ENCODE data around the gene ME2.
"Not testable (repeated sequence)": the region's sequence is repeated elsewhere in the genome, so short reads cannot be mapped to it uniquely, and the experiment has no call there.

The ME2 gene

DNA sequence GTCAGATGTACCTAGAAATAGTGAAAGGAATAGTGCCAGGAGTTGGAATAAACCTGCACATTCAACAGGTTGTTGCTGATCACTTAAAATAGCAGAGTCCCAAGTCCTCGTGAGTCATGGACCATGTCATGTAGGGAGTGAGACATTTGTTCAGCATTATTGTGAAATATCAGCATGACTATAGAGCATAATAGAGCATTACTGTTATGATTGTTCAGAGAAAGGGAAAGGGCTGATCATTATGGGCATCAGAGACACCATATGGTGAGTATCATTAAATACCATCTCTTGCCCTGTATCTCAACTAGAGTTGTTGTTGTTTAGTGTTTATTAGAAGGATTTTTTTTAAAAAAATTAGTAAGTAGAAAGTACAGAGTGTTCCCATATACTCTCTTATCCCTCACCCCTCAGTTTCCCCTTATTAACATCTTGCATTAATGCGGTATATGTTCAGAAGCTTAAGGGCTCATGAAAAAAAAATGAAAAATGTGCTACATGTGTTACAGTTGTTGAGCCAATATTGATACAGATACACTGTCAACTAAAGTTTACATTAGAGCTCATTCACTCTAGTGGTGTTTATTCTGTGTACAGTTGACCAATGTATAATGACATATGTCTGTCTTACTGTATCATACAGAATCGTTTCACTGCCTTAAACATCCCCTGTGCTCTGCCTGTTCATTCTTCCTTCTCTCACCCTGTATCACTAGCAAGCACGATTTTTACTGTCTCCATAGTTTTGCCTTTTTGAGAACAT is 94.6 kb downstream of the ME2 start:
- no peak for DNase-seq (ENCODE audit: low read depth)

DNA sequence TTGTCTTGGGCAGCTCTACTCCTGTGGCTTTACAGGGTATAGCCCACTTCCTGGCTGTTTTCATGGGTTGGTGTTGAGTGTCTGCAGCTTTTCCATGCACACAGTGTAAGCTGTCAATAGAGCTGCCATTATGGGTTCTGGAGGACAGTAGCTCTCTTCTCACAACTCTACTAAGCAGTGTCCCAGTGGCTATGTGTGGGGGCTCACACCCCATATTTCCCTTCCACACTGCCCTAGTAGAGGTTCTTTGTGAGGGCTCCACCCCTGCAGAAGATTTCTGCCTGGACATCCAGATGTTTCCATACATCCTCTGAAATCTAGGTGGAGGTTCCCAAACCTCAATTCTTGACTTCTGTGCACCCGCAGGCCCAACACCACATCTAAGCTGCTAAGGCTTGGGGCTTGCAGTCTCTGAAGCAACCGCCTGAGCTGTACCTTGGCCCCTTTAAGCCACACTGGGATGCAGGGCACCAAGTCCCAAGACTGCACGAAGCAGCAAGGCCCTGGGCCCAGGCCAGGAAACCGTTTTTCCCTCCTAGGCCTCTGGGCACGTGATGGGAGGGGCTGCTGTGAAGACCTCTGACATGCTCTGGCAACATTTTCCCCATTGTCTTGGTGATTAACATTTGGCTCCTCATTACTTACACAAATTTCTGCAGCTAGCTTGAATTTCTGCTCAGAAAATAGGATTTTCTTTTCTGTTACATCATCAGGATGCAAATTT is 98.3 kb downstream of the ME2 start:
- no peak for DNase-seq (ENCODE audit: low read depth)

DNA sequence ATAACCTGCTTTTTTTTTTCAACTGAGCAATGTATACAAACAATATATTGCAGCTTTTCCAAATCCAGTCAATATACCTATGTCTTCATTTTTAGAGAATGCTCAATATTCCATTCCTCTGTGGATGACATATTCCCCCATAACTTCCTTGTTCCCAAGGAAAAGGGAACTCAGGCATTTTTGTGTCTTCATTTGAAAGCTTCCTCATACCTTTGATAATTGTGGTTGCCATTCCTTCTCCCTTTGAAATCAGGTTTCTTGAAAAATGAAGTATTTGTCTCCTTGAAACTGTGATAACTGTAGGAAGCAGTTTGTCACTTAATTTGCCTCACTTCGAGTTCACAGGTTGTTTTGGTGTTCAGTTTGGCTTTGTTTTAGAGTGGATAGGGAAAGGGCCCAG is 102.5 kb downstream of the ME2 start:
- DNase-seq (ENCODE audit: low read depth), result no peak

DNA sequence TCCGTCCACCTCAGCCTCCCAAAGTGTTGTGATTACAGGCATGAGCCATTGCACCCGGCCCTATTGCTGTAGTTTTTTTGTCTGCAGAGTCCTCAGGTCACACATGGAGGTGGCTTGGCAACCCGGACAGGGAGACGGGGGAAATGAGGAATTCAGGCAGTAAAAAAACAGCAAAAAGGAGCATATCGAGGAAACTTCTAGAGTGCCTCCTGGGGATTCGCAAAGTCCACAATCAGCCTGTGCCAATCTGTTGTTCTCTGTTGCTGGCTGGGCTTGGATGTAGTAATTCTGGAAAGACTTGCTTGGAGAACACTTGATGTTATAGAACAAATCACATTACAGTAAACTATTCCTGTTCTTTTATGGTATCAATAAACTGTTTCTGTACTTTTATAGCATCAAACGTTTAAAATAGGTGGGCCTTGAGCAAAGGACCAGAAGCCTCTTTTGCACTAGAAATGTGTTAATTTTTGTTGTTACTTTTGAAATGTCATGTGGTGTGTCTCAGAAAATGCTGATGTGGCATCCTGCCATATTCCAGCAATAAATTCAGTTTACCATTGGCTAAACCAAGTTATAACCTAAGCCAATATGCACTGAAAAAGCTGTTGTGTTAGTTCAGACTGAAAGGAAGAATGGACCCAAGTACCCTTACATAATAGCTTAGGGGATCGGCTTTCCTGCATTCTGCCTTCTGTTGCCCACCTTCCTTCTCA is 103.3 kb downstream of the ME2 start:
- DNase-seq (ENCODE audit: low read depth), result no peak

DNA sequence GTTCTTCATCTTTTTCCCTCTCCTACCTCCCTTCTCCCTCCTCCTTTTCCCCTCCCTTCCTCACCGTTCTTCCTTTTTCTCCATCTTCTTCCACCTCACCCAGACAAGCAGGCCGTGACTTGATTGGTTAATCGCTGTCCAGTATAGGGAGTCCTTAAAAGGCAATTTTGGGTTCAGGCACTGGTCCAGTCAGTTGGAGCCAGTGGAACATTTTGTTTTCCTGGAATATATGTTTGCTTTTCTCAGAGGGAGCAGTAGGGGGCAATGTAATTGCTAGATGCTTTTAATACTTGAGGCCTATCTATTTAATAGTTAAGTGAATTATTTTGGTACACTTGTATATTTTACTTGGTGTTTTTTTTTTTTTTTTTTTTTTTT is 103.9 kb downstream of the ME2 start:
- DNase-seq (ENCODE audit: low read depth), result no peak

DNA sequence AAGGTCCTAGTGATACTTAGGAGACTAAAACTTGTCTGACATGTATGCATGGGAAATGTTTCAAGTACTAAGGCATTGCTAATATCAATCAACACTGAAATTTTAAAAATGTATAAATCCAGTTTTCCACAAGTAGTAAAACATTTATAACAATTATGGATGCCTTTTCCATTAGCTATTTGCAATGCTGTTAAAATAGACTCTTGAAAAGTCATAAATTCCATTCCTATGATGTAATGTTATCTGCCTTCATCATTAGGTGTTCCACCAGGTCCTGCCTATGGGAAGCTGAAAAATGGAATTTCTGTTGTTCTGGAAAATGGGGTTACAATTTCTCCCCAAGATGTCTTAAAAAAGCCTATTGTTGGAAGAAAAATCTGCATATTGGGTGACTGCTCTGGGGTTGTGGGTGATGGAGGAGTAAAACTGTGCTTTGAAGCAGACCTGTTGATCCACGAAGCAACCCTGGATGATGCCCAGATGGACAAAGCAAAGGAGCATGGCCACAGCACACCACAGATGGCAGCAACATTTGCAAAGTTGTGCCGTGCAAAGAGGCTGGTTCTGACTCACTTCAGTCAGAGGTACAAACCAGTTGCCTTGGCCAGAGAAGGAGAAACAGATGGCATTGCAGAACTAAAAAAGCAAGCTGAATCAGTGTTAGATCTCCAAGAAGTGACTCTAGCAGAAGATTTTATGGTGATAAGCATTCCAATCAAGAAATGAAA is 107.6 kb downstream of the ME2 start:
- no peak for DNase-seq (ENCODE audit: low read depth)

DNA sequence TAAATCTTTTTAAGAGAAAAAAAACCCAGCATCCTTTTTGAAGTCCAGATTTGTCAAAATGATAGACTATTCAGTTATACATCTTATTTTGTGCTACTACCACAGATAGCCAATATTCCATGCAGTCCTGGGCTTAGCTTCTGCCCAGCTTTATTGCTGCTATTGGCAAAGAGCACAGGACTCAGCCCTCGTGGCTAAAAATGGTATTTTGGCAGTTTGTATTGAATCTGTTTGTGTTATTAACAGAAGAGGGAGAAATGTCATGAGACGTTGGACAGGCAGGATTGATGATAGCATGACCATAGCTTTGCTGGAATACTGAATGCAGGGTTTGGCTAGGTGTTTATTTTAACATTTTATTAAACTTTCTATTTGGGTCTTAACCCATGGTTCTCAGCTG is 108.3 kb downstream of the ME2 start:
- DNase-seq (ENCODE audit: low read depth), result no peak

DNA sequence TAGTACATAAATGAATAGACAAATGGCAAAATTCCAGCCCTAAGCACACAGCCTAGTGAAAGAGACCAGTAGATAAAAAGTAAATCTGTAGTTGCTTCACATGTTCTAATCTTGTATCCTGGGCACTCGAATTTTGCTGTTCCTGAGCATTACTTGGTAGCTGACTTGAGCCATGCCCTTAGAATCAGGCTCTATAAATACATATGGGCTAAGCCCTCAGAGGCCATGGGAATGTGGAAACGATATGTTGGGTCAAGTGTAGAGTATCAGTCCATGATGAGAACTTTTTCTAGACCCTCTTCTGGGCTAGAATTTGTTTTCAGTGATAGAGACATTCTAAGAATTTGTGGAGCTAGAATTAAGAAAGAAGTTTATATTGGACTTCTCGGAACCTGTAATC is 110.8 kb downstream of the ME2 start:
- DNase-seq (ENCODE audit: low read depth), result no peak

DNA sequence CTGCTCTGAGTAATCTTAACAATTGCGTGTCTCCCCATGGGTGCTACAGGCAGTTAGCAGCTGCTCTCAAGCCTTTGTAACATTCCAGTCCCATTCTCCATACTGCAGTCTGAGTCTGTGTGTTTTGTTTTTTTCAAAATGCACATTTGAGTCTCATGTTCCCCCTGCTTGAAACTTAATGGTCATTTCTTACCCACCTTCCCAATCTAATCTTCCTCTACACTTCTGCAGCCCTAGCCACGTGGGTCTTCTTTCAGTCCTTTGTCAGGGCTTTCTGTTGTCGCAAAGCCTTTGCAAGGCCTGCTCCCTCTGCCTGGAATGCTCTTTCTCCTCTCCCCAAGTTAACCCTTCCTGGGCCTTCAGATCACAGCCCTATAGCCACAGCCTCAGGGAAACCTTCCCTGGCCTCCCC is 113.4 kb downstream of the ME2 start:
- no peak for DNase-seq (ENCODE audit: low read depth)

DNA sequence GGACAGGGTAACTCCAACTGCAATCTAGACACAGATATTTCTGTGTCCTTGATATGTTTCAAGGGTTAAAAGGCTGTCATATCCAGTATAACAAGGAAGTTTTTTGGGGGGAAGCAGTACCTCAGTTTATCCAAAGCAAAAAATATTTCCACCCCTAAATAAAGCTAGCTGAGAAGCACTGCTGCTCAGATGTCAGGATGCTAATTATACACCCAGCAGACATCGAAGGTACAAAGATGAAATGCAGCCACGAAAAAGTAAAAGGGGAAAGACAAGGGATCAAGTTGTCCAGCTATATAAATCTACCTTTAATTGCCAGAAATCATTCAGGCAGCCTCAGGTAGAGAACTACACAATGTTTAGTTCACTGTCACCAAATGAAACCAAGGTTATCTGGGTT is 115.1 kb downstream of the ME2 start:
- no peak for DNase-seq (ENCODE audit: low read depth)

DNA sequence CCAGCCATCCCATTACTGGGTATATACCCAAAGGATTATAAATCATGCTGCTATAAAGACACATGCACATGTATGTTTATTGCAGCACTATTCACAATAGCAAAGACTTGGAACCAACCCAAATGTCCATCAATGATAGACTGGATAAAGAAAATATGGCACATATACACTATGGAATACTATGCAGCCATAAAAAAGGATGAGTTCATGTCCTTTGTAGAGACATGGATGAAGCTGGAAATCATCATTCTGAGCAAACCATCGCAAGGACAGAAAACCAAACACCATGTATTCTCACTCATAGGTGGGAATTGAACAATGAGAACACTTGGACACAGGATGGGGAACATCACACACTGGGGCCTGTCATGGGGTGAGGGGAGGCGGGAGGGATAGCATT is 124.3 kb downstream of the ME2 start:
- not testable (repeated sequence) for DNase-seq (ENCODE audit: low read depth)
